ENCODE data around the gene LRRTM4.
"Not testable (repeated sequence)": the region's sequence is repeated elsewhere in the genome, so short reads cannot be mapped to it uniquely, and the experiment has no call there.

The LRRTM4 gene

DNA sequence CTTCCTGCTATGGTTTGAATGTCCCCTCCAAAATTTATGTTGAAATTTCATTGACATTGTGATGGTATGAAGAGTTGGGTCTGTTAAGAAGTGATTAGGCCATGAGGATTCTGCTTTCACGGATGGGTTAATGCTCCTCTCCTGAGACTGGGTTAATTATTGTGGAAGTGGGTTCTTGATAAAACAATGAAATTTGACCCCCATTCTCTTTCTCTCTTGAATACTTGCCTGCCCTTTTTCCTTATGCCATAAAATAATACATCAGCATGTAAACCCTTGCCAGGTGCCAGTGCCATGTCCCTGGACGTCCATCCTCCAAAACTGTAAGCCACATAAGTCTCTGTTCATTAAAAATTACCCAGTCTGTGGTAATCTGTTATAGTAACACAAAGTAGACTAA, 352.8 kb downstream of the LRRTM4 start:
- TF ChIP-seq, protein P1, sequence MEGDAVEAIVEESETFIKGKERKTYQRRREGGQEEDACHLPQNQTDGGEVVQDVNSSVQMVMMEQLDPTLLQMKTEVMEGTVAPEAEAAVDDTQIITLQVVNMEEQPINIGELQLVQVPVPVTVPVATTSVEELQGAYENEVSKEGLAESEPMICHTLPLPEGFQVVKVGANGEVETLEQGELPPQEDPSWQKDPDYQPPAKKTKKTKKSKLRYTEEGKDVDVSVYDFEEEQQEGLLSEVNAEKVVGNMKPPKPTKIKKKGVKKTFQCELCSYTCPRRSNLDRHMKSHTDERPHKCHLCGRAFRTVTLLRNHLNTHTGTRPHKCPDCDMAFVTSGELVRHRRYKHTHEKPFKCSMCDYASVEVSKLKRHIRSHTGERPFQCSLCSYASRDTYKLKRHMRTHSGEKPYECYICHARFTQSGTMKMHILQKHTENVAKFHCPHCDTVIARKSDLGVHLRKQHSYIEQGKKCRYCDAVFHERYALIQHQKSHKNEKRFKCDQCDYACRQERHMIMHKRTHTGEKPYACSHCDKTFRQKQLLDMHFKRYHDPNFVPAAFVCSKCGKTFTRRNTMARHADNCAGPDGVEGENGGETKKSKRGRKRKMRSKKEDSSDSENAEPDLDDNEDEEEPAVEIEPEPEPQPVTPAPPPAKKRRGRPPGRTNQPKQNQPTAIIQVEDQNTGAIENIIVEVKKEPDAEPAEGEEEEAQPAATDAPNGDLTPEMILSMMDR (IDR thresholded peaks at IDR 0.05; ENCODE audit: insufficient read depth, missing control alignments): no peak
- DNase-seq (ENCODE audit: insufficient read length, low spot score) (no peak), FAIRE-seq (no peak)

DNA sequence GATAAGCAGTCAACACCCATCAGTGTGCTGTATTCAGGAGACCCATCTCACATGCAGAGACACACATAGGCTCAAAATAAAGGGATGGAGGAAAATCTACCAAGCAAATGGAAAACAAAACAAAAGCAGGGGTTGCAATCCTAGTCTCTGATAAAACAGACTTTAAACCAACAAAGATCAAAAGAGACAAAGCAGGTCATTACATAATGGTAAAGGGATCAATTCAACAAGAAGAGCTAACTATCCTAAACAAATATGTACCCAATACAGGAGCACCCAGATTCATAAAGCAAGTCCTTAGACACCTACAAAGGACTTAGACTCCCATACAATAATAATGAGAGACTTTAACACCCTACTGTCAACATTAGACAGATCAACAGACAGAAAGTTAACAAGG, 358.2 kb downstream of the LRRTM4 start:
- FAIRE-seq; DNase-seq (ENCODE audit: insufficient read length, low spot score): not testable (repeated sequence)

DNA sequence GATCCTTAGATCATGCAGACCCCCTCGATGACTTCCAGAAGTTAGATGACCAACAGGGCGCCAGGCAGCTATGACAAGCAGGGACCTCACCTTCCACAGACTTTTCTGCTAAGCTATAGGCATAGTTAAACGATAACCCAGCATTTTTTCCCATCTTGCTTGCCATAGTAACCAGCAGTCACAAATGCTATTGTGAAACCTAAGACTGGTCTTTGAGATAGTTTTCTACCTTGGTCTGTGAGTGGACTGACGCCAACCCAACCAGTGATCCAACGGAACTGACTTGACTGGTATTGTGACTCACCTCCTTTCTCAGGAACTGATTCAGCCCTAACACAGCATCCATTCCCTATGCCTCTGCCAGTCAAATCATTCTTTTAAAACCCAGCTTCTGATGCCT, 361.2 kb downstream of the LRRTM4 start:
- FAIRE-seq: no peak

DNA sequence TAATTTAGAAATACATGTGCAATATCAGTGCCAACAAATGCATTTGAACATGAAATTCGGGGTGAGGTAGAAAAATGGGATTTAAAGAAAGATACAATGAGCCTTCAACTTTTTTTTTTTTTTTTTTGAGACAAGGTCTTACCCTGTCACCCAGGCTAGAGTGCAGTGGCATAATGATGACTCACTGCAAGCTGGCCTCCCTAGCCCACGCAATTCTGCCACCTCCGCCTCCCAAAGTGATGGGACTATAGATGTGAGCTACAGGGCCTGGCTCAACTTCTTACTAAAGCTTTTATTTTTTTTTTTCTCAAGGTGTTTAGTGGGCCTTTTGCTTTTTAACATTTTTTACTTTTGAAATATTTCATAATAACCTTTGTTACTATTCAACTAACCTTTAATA, 365.6 kb downstream of the LRRTM4 start:
- FAIRE-seq (no peak), DNase-seq (ENCODE audit: insufficient read length, low spot score) (no peak)
- TF ChIP-seq, protein P1 (IDR thresholded peaks at IDR 0.05; ENCODE audit: insufficient read depth, missing control alignments): no peak

More for the DNA sequence above, 361.2 kb downstream of the LRRTM4 start:
- no peak for DNase-seq (ENCODE audit: insufficient read length, low spot score)
- TF ChIP-seq, protein P1 (IDR thresholded peaks at IDR 0.05; ENCODE audit: insufficient read depth, missing control alignments): no peak

DNA sequence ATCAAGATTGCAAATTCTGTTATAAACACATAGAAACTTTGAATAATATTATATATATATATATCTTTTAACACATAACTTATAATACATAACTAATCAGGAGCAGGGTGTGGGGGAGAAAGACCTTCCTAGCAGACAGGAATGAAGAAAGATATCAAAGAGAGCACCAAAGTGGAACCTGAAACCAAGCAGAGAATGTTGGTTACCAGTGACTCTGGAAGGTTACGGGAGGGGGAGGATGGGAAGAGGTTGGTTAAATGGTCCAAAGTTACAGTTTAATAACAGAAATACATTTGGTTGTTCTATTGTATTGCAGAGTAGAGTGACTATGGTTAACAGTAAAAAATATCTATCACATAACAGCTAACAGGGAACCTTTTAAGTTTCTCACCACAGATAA, 366.7 kb downstream of the LRRTM4 start:
- DNase-seq (ENCODE audit: insufficient read length, low spot score) (no peak), FAIRE-seq (no peak)
- TF ChIP-seq, protein P1 (IDR thresholded peaks at IDR 0.05; ENCODE audit: insufficient read depth, missing control alignments): no peak

DNA sequence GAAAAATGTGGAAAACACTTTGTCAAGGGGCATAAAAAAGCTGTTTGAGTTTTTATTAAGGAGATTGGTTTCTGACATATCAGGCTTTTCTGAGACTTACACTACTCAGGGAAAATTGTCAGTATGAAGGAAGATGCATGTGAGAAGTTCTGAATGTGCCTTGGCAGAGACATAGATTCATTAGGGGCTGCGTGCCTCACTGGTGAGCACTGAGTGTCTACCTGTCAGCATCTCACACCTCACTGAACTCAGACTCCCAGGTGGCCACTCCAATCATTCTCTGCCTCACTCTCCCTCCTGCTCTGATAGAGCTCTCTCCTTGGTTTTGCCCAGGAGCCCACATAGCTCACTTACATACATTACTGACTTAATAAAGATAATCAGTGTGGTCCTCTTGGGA, 372.6 kb downstream of the LRRTM4 start:
- TF ChIP-seq, protein P1 (IDR thresholded peaks at IDR 0.05; ENCODE audit: insufficient read depth, missing control alignments): no peak
- DNase-seq (ENCODE audit: insufficient read length, low spot score) (no peak), FAIRE-seq (peak; percentile 11)

DNA sequence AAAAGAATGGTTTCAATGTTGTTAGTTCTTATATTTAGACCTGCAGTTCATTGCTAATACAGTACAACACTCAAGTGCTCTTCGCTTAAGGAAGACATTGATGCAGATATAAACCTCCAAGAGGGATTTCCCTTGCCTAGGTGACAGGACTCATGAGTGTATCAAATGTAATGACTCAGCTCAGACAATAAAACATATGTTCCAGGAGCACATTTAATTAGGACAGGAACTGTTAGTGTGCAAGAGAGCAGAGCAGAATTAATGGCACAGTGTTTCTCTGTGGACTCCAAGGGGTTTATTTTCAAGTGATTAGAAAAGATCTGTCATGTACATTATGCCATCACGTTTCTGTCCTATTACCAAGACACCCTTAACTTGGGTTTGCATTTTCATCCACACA, 375.0 kb downstream of the LRRTM4 start:
- TF ChIP-seq, protein P1 (IDR thresholded peaks at IDR 0.05; ENCODE audit: insufficient read depth, missing control alignments): no peak
- FAIRE-seq (no peak), DNase-seq (ENCODE audit: insufficient read length, low spot score) (no peak)

DNA sequence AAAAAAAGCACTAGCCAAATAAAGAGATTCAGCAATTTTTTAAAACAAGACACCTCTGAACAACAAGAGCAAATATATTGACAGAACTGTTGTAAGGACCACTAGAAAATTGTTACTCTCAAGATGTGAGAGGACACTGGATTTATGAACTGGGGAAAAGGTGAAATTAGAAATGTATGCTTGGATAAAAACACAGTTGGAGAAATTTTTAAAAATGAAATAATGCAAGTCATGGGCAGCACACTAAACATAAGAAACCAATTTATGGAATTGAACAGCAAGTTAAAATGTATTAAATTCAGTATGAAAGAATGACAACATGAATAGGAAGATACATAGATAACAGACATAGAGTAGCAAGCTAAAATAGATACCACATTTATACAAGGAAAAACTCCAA, 377.4 kb downstream of the LRRTM4 start:
- no peak for DNase-seq (ENCODE audit: insufficient read length, low spot score)
- no peak for FAIRE-seq
- TF ChIP-seq, protein P1 (IDR thresholded peaks at IDR 0.05; ENCODE audit: insufficient read depth, missing control alignments): no peak
